NCI-H345 (cell line): ENCODE measurements around the gene DNAJC10.
A peak's percentile ranks its signal among the peaks of the same experiment; 100 is the strongest.

ENCODE experiments used
- DNase-seq: peaks from one replicate; lab custom pipeline; 2025; lab: John Stamatoyannopoulos, UW

The DNAJC10 gene

DNA sequence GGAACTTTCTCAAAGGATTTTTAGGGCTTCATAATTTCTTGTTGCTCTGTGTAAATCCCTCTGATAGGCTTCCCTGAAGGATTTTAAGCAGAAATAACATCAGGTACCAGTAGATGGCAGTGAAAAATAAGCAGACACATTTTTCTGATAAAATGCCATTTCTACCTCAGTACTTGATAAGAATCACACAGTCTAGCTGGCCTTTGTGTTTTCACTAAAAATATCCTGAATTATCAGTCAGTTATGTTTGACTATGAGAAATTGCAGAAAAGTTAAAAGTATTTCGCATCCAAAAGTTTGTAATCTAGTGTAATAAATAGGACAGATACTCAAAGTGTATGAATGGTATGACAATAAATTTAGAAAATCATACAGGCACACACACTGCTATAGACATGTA lies 68.7 kb downstream of the DNAJC10 start:
- no peak for DNase-seq

DNA sequence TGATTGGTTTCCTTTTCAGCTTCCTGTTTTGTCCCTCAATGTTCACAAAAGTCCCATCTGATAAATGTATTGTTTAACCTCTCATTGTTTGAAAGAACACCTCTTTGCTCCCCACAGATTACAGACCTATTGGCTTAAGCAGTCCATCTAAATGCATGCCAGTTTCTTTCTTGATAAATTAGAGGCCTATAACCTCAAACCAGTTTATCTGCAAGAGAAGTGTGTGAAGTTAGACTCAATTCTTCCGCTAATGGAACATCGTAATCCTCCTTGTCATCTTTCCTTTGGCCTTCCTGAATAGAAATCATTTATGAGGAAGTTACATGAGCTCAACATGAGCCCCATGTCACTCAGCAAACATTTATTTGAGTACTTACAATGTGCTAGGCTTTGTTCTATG lies 76.4 kb downstream of the DNAJC10 start:
- no peak for DNase-seq

DNA sequence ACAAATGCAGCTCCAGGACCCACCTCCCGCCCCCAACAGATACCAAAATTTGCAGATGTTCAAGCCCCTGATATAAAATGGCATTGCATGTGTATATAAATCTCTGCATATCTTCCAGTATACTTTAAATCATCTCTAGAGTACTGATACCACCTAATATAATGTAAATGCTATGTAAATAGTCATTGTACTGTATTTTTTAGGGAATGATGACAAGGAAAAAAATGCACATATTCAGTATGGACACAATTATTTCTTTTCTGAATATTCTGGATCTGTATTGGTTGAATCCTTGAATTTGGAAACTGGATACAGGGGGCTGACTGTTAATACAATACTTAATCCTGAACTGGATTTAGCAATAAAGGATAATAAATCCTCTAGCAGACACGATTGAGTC lies 82.7 kb downstream of the DNAJC10 start:
- no peak for DNase-seq

- DNase-seq: no peak
Measured at GRCh38 chr2:182804128-182804527, 88.1 kb downstream of the DNAJC10 start.

GRCh38 chr2:182807319-182807718 lies 91.3 kb downstream of the DNAJC10 start:
- DNase-seq: no peak

DNA sequence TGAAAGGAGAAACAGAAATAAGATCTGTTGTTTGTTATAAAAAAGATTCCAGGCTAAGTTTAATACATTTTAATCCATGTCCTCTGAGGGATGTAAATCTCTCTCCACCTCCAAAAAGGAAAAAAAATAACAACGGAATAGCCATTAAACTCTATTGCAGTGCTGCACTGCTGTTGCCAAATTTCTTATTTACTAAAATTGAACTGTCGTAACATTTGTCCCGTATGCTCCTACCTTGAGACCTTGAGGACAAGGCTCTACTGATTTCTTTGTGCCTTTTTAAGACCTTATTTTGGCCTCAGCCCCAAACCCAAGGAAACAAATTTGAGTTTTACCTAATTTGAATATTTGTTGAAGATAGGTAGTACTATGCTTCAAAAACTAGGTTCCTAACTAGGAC lies 94.0 kb downstream of the DNAJC10 start:
- DNase-seq: no peak

DNA sequence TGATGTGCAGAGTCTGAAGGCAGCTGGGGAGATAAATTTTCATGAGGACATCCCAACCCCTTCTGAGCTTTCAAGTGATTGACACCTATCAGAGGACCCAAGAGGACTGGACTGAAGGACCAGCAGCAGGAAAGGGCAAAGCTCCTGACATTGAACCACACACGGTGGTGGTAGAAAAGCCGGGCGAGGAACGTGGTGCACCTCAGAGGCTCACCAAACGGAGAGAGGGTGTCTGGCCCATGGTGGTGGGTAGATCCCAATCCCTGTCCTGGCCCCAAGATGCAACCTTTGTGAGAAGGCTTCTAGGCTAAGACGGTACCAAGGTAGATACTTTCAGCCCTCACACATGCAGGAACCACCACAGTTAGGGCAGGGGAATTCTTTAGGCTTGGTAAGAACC lies 98.3 kb downstream of the DNAJC10 start:
- no peak for DNase-seq

DNA sequence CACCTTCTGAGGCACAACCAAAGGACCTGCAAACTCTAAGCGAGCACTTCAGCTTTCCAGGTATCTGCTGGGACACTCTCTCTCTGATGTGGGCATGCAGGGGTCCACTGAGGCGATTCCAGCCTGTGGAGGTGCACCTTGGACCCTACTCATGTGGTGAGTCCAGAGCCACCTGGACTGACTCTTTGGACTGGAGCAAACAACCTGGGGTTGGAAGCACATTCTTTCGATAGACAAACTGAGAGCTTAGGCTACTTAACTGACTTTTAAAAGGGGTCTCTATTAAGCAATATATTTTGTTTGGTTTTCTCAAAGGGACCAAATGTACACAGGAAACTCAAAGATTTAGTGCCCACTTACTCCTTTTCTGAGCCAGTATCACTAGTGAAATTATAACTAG lies 98.7 kb downstream of the DNAJC10 start:
- DNase-seq: no peak

DNA sequence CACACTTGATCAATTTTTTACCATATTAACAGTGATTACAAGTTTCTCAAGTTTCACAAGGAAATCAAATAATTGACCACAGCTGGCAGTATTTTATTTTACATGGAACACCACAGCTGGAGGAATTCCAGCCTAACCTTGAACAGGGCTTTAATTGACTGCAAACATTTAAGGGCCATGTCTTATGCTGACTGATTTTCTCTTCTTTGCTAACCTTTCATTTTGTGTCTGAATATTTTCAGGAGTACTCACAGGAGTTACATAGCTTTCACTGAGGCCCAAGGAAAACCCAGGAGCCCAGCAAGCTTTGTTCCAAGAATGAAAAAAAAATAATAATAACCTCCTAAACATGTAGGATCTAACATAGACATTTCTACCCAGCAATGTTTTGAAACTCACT lies 100.8 kb downstream of the DNAJC10 start:
- DNase-seq: no peak

GRCh38 chr2:182817558-182817957 lies 101.5 kb downstream of the DNAJC10 start:
- DNase-seq: no peak

GRCh38 chr2:182818501-182818900 lies 102.4 kb downstream of the DNAJC10 start:
- DNase-seq: no peak

GRCh38 chr2:182818925-182819324 lies 102.9 kb downstream of the DNAJC10 start:
- peak; percentile 82 for DNase-seq

- no peak for DNase-seq
Measured at GRCh38 chr2:182819412-182819811, 103.4 kb downstream of the DNAJC10 start.

DNA sequence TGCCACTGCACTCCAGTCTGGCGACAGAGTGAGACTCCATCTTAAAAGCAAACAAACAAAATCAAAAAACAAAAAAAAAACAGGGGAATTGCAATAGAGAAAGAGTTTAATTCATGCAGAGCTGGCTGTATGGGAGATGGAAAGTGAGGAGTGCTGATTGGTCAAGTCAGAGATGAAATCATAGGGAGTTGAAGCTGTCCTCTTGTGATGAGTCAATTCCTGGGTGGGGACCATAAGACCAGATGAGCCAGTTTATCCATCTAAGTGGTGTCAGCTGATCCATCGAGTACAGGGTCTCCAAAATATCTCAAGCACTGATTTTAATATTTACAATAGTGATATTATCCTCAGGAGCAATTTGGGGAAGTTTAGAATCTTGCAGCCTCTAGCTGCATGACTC lies 105.1 kb downstream of the DNAJC10 start:
- DNase-seq: no peak

- DNase-seq: no peak
Measured at GRCh38 chr2:182822733-182823132, 106.7 kb downstream of the DNAJC10 start.

GRCh38 chr2:182824056-182824766 lies 108.2 kb downstream of the DNAJC10 start:
- DNase-seq: peak; percentile 80

- DNase-seq: no peak
Measured at GRCh38 chr2:182824767-182825158, 108.7 kb downstream of the DNAJC10 start.

GRCh38 chr2:182826064-182826463 lies 110.0 kb downstream of the DNAJC10 start:
- DNase-seq: no peak

GRCh38 chr2:182826496-182826895 lies 110.4 kb downstream of the DNAJC10 start:
- DNase-seq: no peak

DNA sequence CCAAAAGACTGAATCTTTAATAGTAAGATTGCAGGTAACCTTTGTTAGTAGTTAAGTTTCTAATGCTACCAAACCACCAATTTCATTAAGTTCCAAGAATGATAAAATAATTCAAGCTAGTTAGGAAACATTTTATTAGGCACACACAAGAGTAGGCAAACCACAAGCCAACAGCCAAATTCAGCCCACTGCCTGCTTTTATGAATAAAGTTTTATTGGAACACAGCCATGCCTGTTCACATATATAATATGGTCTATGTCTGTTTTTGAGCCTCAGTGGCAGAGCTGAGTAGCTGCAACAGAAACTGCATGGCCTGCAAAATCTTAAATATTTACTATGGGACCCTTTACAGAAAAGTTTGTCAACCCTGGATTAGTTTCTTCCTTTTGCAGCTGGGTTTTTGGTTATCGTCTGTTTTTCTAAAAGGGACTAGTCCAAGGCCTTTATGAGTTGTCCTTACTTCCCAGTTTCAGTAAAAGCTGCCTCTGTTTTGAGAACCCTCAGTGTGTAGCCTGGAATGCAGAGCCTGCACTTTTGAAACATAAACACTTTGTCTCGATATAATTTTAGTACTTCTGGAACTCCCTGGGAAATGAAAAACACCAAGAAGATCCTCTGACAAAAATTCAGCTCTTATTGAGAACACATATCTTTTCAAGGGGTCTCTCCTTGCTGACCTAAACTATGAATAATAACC lies 111.3 kb downstream of the DNAJC10 start:
- no peak for DNase-seq

DNA sequence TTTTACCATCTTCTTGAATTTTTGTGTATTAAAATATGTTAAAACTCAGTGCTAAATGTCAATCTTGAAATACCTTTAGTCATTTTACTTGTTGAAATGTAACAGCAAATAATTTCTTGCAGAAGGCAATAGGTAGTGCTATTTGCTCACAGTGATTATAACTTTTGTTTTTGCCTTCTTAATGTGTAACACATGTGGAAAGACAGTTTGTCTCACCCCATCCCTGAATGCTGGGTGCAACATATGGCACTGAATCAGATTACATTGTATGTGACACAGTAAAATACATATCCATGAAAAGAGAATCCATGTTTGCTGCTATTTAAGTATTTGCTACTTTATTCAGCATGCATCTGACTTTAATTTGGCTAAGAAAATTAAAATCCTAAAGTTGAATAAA lies 115.0 kb downstream of the DNAJC10 start:
- no peak for DNase-seq

GRCh38 chr2:182831921-182832320 lies 115.9 kb downstream of the DNAJC10 start:
- DNase-seq: no peak

DNA sequence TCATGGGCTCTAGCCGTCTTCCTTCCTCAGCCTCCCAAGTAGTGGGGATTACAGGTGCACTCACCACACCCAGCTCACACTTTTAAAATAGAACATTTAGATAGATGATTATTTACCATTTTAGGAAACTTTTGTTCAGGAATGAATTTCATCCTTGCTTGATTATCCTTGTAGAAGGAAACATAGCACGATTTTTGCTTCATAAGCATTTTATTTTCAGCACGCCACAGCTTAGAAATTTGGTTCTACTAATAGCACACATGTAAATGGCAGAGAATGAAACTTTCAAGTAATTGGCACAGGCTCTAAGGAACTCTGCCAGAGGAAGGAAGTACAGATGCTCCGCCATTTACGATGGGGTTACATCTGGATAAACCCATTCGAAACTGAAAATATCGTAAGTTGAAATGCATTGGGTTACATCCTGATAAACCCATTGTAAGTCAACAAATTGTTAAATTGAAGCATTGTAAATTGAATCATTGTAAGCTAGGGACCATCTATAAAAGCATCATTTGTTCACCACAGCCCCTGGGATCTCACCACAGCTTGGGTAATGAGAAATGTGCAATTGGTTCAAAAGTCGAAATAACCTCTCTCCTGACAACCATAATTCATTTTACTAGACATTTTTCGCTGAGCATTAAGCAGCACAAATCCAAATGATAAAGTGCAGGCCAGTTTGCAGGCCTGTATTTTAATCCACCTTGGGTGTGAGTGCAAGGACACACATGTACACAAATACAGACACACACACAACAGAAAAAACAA lies 117.2 kb downstream of the DNAJC10 start:
- DNase-seq: no peak
